ENCODE measurements around the gene CCDC150.

DNA sequence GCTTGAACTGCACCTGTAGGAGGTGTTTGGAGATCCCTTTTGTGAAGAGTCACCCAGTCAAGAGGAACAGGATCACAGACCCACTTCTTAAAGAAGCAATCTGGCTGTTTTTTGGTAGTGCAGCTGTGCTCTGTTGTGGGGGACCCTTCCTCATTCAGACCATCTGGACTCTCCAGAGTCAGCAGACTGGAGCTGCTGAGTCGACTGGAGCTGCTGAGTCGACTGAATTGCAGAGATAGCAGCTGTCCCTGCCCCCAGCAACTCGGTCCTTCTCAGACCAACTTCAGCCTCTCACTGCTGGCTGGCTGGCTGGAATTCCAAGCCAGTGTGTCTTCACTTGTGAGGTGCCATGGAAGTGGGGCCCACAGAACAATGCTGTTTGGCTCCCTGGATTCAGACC lies 103.2 kb downstream of the CCDC150 start:
- TF ChIP-seq, protein P1, sequence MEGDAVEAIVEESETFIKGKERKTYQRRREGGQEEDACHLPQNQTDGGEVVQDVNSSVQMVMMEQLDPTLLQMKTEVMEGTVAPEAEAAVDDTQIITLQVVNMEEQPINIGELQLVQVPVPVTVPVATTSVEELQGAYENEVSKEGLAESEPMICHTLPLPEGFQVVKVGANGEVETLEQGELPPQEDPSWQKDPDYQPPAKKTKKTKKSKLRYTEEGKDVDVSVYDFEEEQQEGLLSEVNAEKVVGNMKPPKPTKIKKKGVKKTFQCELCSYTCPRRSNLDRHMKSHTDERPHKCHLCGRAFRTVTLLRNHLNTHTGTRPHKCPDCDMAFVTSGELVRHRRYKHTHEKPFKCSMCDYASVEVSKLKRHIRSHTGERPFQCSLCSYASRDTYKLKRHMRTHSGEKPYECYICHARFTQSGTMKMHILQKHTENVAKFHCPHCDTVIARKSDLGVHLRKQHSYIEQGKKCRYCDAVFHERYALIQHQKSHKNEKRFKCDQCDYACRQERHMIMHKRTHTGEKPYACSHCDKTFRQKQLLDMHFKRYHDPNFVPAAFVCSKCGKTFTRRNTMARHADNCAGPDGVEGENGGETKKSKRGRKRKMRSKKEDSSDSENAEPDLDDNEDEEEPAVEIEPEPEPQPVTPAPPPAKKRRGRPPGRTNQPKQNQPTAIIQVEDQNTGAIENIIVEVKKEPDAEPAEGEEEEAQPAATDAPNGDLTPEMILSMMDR (IDR thresholded peaks at IDR 0.05; ENCODE audit: low read depth, low read length): no peak
- no peak for TF ChIP-seq POLR2A (IDR thresholded peaks at IDR 0.05; ENCODE audit: extremely low read depth, insufficient read length)
- TF ChIP-seq, protein P2, sequence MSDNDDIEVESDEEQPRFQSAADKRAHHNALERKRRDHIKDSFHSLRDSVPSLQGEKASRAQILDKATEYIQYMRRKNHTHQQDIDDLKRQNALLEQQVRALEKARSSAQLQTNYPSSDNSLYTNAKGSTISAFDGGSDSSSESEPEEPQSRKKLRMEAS (IDR thresholded peaks at IDR 0.05; ENCODE audit: low read depth, low read length): no peak
